Activated gamma-delta T cell (primary cell): ENCODE data around the gene CD74.

Source experiments
- DNase-seq: peaks from one replicate; lab custom pipeline; 2025; lab: John Stamatoyannopoulos, UW

Gene CD74

GRCh38 chr5:150410524-150411244, 2.0 kb downstream of the CD74 start:
- DNase-seq, result no peak

GRCh38 chr5:150409638-150410523, 2.8 kb downstream of the CD74 start:
- DNase-seq, result no peak

GRCh38 chr5:150408231-150408943, 4.3 kb downstream of the CD74 start:
- no peak for DNase-seq

GRCh38 chr5:150407096-150407720, 5.5 kb downstream of the CD74 start:
- DNase-seq, result no peak

- DNase-seq, result no peak
Observed at GRCh38 chr5:150406723-150407095, 6.0 kb downstream of the CD74 start.

GRCh38 chr5:150406103-150406722, 6.5 kb downstream of the CD74 start:
- DNase-seq, result no peak

GRCh38 chr5:150404941-150405816, 7.5 kb downstream of the CD74 start:
- DNase-seq, result no peak

GRCh38 chr5:150404535-150404934, 8.2 kb downstream of the CD74 start:
- DNase-seq, result no peak

GRCh38 chr5:150404121-150404520, 8.6 kb downstream of the CD74 start:
- DNase-seq, result no peak

- DNase-seq, result no peak
Observed at GRCh38 chr5:150402901-150403342, 9.8 kb downstream of the CD74 start.

- no peak for DNase-seq
Observed at GRCh38 chr5:150402229-150402773, 10.4 kb downstream of the CD74 start.

- DNase-seq, result no peak
Observed at GRCh38 chr5:150401376-150402228, 11.1 kb downstream of the CD74 start.

GRCh38 chr5:150401076-150401375, 11.7 kb downstream of the CD74 start:
- DNase-seq, result no peak

GRCh38 chr5:150400316-150401075, 12.2 kb downstream of the CD74 start:
- DNase-seq, result no peak

- DNase-seq, result no peak
Observed at GRCh38 chr5:150399524-150400211, 13.0 kb downstream of the CD74 start.

GRCh38 chr5:150398722-150399523, 13.8 kb downstream of the CD74 start:
- no peak for DNase-seq
